Measurements from ENCODE around the gene ANO8.
A peak's percentile ranks its signal among the peaks of the same experiment; 100 is the strongest.
"Not testable (repeated sequence)": the region's sequence is repeated elsewhere in the genome, so short reads cannot be mapped to it uniquely, and the experiment has no call there.

ANO8 gene

GRCh38 chr19:17286752-17287151, 47.9 kb downstream of the ANO8 start:
- no peak for DNase-seq (ENCODE audit: low read depth in 2 of 2)

- DNase-seq (ENCODE audit: low read depth in 2 of 2), result no peak
Observed at GRCh38 chr19:17286263-17286662, 48.4 kb downstream of the ANO8 start.

DNA sequence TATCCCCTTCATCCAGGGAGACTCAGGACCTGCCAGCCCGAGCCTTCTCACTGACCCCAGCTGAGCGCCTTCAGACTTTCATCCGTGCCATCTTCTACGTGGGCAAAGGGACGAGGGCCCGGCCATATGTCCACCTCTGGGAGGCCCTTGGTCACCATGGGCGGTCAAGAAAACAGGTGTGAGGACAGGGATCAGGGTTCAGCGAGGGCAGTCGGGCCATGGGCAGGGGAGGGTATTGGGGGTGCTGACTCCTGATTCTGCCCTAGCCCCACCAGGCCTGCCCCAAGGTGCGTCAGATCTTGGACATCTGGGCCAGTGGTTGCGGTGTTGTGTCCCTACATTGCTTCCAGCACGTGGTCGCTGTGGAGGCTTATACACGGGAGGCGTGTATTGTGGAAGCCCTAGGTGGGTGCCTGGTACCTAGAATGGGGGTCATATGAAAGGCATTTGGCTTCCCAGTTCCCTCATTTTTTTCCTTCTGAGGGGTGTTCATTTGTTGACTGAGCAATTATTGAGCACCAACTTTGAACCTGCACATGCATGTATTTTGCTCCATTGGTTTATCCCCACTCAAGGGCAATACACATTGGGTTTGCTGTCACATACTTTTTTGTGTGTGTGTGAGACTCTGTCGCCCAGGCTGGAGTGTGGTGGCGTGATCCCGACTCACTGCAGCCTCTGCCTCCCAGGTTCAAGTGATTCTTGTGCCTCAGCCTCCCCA, 49.1 kb downstream of the ANO8 start:
- DNase-seq (ENCODE audit: low read depth in 2 of 2), result no peak

DNA sequence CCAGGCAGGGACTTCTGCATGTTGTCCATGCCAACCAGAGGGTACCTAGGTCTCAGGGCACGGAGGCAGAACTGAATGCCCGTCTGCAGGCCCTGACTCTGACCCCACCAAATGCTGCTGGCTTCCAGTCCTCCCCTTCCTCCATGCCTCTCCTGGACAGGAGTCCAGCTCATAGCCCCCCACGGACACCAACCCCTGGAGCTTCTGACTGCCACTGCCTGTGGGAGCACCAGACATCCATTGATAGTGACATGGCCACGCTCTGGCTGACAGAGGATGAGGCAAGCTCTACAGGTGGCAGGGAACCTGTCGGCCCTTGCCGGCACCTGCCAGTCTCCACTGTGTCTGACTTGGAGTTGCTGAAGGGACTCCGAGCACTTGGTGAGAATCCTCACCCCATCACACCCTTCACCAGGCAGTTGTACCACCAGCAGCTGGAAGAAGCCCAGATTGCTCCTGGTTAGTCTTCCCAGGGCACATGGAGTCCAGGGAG, 51.1 kb downstream of the ANO8 start:
- DNase-seq (ENCODE audit: low read depth in 2 of 2), result no peak

GRCh38 chr19:17282488-17283125, 52.0 kb downstream of the ANO8 start:
- peak; percentile 46 to 56 for DNase-seq (ENCODE audit: low read depth in 2 of 2)

DNA sequence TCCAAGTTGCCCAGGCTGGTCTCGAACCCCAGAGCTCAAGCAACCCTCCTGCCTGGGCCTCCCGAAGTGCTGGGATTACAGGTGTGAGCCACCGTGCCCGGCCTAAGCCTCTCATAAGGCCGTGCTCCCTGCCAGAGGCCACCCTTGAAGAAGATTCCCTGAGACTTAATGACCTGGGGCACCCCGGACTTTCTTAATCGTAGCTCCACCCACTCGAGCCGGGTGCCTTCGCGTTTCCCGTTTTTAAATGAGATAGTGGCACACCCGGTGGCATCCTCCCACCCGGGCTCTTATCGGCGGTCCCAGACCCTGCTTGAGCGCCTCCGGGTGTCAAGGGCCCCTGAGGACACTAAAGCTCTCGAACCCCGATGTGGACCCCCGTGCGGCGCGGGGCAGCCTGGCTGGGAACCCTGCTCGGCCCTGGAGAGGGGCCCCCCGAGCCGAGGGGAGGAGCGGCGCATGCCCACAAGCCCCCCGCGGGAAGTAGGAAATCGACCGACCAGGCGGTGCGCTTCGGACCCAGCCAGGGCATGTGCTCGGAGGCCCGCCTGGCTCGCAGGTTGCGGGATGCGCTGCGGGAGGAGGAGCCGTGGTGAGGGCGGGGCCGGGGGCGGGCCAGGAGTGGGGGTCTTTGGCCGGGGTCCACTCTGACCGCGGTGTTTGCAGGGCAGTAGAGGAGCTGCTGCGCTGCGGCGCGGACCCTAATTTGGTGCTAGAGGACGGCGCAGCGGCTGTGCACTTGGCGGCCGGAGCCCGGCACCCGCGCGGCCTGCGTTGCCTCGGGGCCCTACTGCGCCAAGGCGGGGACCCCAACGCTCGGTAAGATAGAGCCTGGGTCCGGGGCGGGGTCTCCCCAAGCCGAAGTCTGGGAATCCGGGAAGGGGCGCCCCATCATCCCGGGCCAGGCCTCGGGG, 53.0 kb downstream of the ANO8 start, which contains the start of gene ANKLE1:
ANKLE1 (plus strand) TSS at position 511 of the 914 bp plus-strand sequence; CDS start at position 531, 20 bp downstream.
- DNase-seq (ENCODE audit: low read depth in 2 of 2), result no peak

DNA sequence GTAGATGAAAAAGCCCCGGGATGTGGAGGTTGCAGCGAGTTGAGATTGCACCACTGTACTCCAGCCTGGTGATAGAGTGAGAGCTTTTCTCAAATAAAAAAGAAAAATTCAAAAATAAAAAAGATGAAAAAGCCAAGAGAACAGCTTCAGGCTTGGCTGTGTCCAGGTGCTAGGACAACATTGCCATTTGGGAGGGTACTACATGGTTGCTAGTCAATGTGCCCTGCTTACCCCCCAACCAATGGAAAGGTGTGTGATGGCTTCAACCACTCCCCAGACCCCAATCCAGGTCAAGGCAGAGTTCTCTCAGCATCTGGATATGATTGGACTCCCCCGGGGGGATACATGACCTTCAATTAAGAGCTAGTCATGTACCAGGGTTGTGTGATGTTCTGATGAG, 55.2 kb downstream of the ANO8 start:
- no peak for DNase-seq (ENCODE audit: low read depth in 2 of 2)

GRCh38 chr19:17275441-17276175, 59.0 kb downstream of the ANO8 start:
- no peak for DNase-seq (ENCODE audit: low read depth in 2 of 2)

DNA sequence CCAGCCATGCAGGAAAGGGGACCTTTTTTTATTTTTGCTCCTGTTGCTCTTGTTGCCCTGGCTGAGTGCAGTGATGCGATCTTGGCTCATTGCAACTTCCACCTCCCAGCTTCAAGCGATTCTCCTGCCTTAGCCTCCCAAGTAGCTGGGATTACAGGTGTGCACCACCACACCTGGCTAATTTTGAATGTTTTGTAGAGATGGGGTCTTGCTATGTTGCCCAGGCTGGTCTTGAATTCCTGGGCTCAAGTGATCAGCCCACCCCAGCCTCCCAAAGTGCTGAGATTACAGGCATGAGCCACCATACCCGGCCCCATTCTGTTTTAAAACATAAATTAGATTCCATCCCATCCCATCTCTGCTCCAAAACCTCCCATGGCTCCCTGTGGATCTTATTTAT, 59.8 kb downstream of the ANO8 start:
- DNase-seq (ENCODE audit: low read depth in 2 of 2), result not testable (repeated sequence)
